HepG2 (cell line): ENCODE results near the gene GGACT. TPM values are rescaled to one million over a fixed set of nuclear protein-coding genes. Genes with fewer than 3 reads are reported as not detected.

Experiments
- KDM3A ChIP-seq: IDR thresholded peaks from 2 replicates; pipeline ENCODE4 v1.6.1; 2018; ENCODE audit warnings: low read depth, missing compliant biosample characterization
- NR3C1 ChIP-seq: sonication (generic); formaldehyde crosslinking; IDR thresholded peaks from 2 replicates; pipeline ENCODE4 v1.4.0; 2020; ENCODE audit warnings: missing genetic modification reagents
- NRL ChIP-seq: sonication (generic); formaldehyde crosslinking; IDR thresholded peaks from 2 replicates; pipeline ENCODE4 v1.5.0; 2020; ENCODE audit warnings: missing genetic modification reagents, mild to moderate bottlenecking, moderate library complexity, borderline replicate concordance
- RELA ChIP-seq: sonication (generic); formaldehyde crosslinking; IDR thresholded peaks from 2 replicates; pipeline ENCODE4 v1.4.0; 2020; ENCODE audit warnings: missing genetic modification reagents
- ZBTB34 ChIP-seq: sonication (generic); formaldehyde crosslinking; IDR thresholded peaks from 2 replicates; pipeline ENCODE4 v1.8.0; 2022; ENCODE audit warnings: mild to moderate bottlenecking, missing genetic modification reagents
- ZFP36L1 ChIP-seq: sonication (generic); formaldehyde crosslinking; IDR thresholded peaks from 2 replicates; pipeline ENCODE4 v1.8.0; 2022; ENCODE audit warnings: mild to moderate bottlenecking, missing genetic modification reagents, moderate library complexity
- ZFP82 ChIP-seq: sonication (generic); formaldehyde crosslinking; IDR thresholded peaks from 2 replicates; pipeline ENCODE4 v1.5.1; 2020; ENCODE audit warnings: mild to moderate bottlenecking, missing genetic modification reagents, borderline replicate concordance
- ZGPAT ChIP-seq: IDR thresholded peaks from 2 replicates; pipeline ENCODE4 v1.6.1; 2016; ENCODE audit warnings: mild to moderate bottlenecking
- ZHX2 ChIP-seq, 2 experiments: sonication (generic) in 1 of 2; formaldehyde crosslinking in 1 of 2; IDR thresholded peaks; 2 replicates each; pipeline versions ENCODE4 v1.6.1 to v1.9.0; 2014 to 2022; ENCODE audit warnings: antibody characterized with exemption in 1 of 2, borderline replicate concordance in 1 of 2, inconsistent platforms in 1 of 2, low read depth in 1 of 2, missing genetic modification reagents in 1 of 2
- ZNF275 ChIP-seq: sonication (generic); formaldehyde crosslinking; IDR thresholded peaks from 2 replicates; pipeline ENCODE4 v1.8.0; 2022; ENCODE audit warnings: missing genetic modification reagents, mild to moderate bottlenecking, inconsistent platforms, borderline replicate concordance
- ZNF281 ChIP-seq: sonication (generic); formaldehyde crosslinking; IDR thresholded peaks from 2 replicates; pipeline ENCODE4 v1.4.0; 2020; ENCODE audit warnings: missing genetic modification reagents, borderline replicate concordance
- ZNF326 ChIP-seq: sonication (generic); formaldehyde crosslinking; IDR thresholded peaks from 2 replicates; pipeline ENCODE4 v1.4.0; 2020; ENCODE audit warnings: missing genetic modification reagents, borderline replicate concordance
- ZNF337 ChIP-seq: sonication (generic); formaldehyde crosslinking; IDR thresholded peaks from 2 replicates; pipeline ENCODE4 v1.5.1; 2020; ENCODE audit warnings: missing genetic modification reagents, low read depth, mild to moderate bottlenecking, borderline replicate concordance
- ZSCAN20 ChIP-seq: sonication (generic); formaldehyde crosslinking; IDR thresholded peaks from 2 replicates; pipeline ENCODE4 v1.4.0; 2020; ENCODE audit warnings: missing genetic modification reagents, mild to moderate bottlenecking, borderline replicate concordance
- polyA plus RNA-seq, 8 experiments: library from polyadenylated mRNA; depleted of rRNA in 3 of 8; stranded (reverse) in 7 of 8; unstranded in 1 of 8; fragments of >200 nt; fragmentation: Illumina TruSeq in 4 of 8; extraction: Trizol in 4 of 8; gene quantifications; 2 replicates each; pipeline versions ENCODE4 v1.2.1 to v1.2.3, GENCODE V29; 2011 to 2016; ENCODE audit warnings: low read depth in 4 of 8, missing spikeins in 1 of 8, mixed read lengths in 1 of 8; ENCODE audit not compliant: insufficient read depth in 1 of 8
- total RNA-seq, 5 experiments: library from RNA; depleted of rRNA; stranded (reverse); fragments of >200 nt; fragmentation: Illumina TruSeq; extraction: Trizol; gene quantifications; 2 replicates each; pipeline ENCODE4 v1.2.3, GENCODE V29; 2016; ENCODE audit warnings: low read depth in 1 of 5

Gene GGACT
- total and polyA plus RNA-seq, 2 of the 13 experiments (the other 11 are each of a cell fraction or from before 2014, with no cell fraction given) = 1.7 to 1.9 TPM

GRCh38 chr13:100525453-100526317, 62.9 kb downstream of the GGACT start (continued):
- no peak for TF ChIP-seq ZNF281 (CRISPR knock-in tag)
- TF ChIP-seq RELA (CRISPR knock-in tag) = peak; percentile 99
- 0 out of 2 replicates have a peak, but pooled peaks have one; percentile 27 for TF ChIP-seq ZFP36L1 (CRISPR knock-in tag)
- no peak for TF ChIP-seq ZSCAN20 (CRISPR knock-in tag)
- TF ChIP-seq ZGPAT (CRISPR knock-in tag) = 0 out of 2 replicates have a peak, but pooled peaks have one; percentile 39
- no peak for TF ChIP-seq ZFP82 (CRISPR knock-in tag)
- no peak for TF ChIP-seq ZBTB34 (CRISPR knock-in tag)
- TF ChIP-seq NR3C1 (CRISPR knock-in tag) = no peak
- TF ChIP-seq ZNF275 (CRISPR knock-in tag) = no peak
- TF ChIP-seq ZNF326 (CRISPR knock-in tag) = no peak
- no peak for TF ChIP-seq ZHX2 (IDR thresholded peaks at IDR 0.05; ENCODE audit: low read depth)
- TF ChIP-seq ZHX2 (CRISPR knock-in tag; IDR thresholded peaks at IDR 0.05; ENCODE audit: borderline replicate concordance) = no peak
- no peak for TF ChIP-seq KDM3A
- 0 out of 2 replicates have a peak, but pooled peaks have one; percentile 22 for TF ChIP-seq NRL (CRISPR knock-in tag)
- no peak for TF ChIP-seq ZNF337 (CRISPR knock-in tag)
